22Rv1 (cell line): Measurements from ENCODE around the gene PPP6R2.

ENCODE experiments used
- H3K27ac ChIP-seq: fragments of 450-650 bp; 2 replicates; pipeline ENCODE4 v1.5.1; 2017
- CTCF ChIP-seq: fragments of 450-650 bp; IDR thresholded peaks from 2 replicates; pipeline ENCODE4 v1.5.1; 2017; ENCODE audit warnings: mild to moderate bottlenecking
- ZFX ChIP-seq: fragments of 450-650 bp; IDR thresholded peaks from 2 replicates; pipeline ENCODE4 v1.6.1; 2017; ENCODE audit warnings: antibody characterized with exemption, borderline replicate concordance

The PPP6R2 gene

GRCh38 chr22:50486561-50487289 is 143.6 kb downstream of the PPP6R2 start, which contains the start of gene MIOX:
TSS of gene MIOX (plus strand) at chr22:50486859. CDS start at chr22:50486898, 39 bp downstream.
- TF ChIP-seq ZFX (no peak), CTCF (no peak)

GRCh38 chr22:50487290-50488005 is 144.3 kb downstream of the PPP6R2 start:
- TF ChIP-seq CTCF (no peak), ZFX (no peak)
- peak overlapping the region; percentile 95 for H3K27ac ChIP-seq

More at GRCh38 chr22:50486561-50487289, 143.6 kb downstream of the PPP6R2 start, which contains the start of gene MIOX:
- peak within 1 kb of the TSS; percentile 95 for H3K27ac ChIP-seq

- no peak for TF ChIP-seq CTCF
- no peak for TF ChIP-seq ZFX
- no peak overlapping the region for H3K27ac ChIP-seq
Observed at GRCh38 chr22:50488006-50488677, 145.0 kb downstream of the PPP6R2 start.

- no peak for TF ChIP-seq CTCF
- no peak for TF ChIP-seq ZFX
- no peak overlapping the region for H3K27ac ChIP-seq
Observed at GRCh38 chr22:50488886-50489285, 145.8 kb downstream of the PPP6R2 start.

GRCh38 chr22:50489363-50490243 is 146.5 kb downstream of the PPP6R2 start:
- H3K27ac ChIP-seq, result no peak overlapping the region
- TF ChIP-seq CTCF, result no peak
- no peak for TF ChIP-seq ZFX

GRCh38 chr22:50490531-50491308 is 147.6 kb downstream of the PPP6R2 start:
- H3K27ac ChIP-seq, result no peak overlapping the region
- TF ChIP-seq ZFX (no peak), CTCF (no peak)
